Measurements from ENCODE around the gene ZNF24. TPM values are rescaled to one million over a fixed set of nuclear protein-coding genes. Genes with fewer than 3 reads are reported as not detected.

The ZNF24 gene
- total RNA-seq, 1 experiment from 2014 or later, result 54.7 TPM

- H4K20me1 ChIP-seq (ENCODE audit: insufficient read depth), result no peaks in the 10 kb centered on the region
- no peak for DNase-seq (ENCODE audit: low read depth, low spot score)
- H3K4me1 ChIP-seq (ENCODE audit: control insufficient read depth in 1 of 2, insufficient read depth in 2 of 2, low read length in 2 of 2), result no peaks in the 10 kb centered on the region
- ChIA-PET RAD21 (ENCODE audit: low non-redundant PET in 1 of 2, low total read pairs in 2 of 2, uncharacterized antibody in 2 of 2, unreplicated experiment in 2 of 2) (no interaction called here), POLR2A (no interaction called here), CTCF (no interaction called here)
- H3K4me2 ChIP-seq (ENCODE audit: low read length), result no peak overlapping the region
- no peak for TF ChIP-seq ZNF274 (IDR thresholded peaks at IDR 0.05; ENCODE audit: low read depth, low read length)
- no peak for TF ChIP-seq POLR2A (IDR thresholded peaks at IDR 0.05; ENCODE audit: borderline replicate concordance, extremely low read depth, insufficient read depth, insufficient read length)
- TF ChIP-seq REST (IDR thresholded peaks at IDR 0.05; ENCODE audit: low read depth), result no peak
- no peak for TF ChIP-seq ELF1 (IDR thresholded peaks at IDR 0.05; ENCODE audit: borderline replicate concordance, low read depth)
- TF ChIP-seq EZH2 (IDR thresholded peaks at IDR 0.05), result no peak
- TF ChIP-seq SP1 (IDR thresholded peaks at IDR 0.05; ENCODE audit: low read depth), result no peak
- TF ChIP-seq MAX (IDR thresholded peaks at IDR 0.05), result no peak
- no peak for TF ChIP-seq ZFX (IDR thresholded peaks at IDR 0.05)
- TF ChIP-seq SRF (IDR thresholded peaks at IDR 0.05; ENCODE audit: low read depth), result no peak
- TF ChIP-seq CTCF (IDR thresholded peaks at IDR 0.05 in 2 of 3, conservative IDR thresholded peaks at IDR 0.05 in 1 of 3; ENCODE audit: borderline replicate concordance in 1 of 3, insufficient read depth in 1 of 3, low read depth in 2 of 3, low read length in 2 of 3), result no peak
- TF ChIP-seq SIN3A (IDR thresholded peaks at IDR 0.05; ENCODE audit: low read depth), result no peak
- no peak for TF ChIP-seq CEBPB (IDR thresholded peaks at IDR 0.05; ENCODE audit: low read depth)
- no peak overlapping the region for H2AFZ ChIP-seq (ENCODE audit: low read depth, low read length, poor library complexity, severe bottlenecking)
- no peaks in the 10 kb centered on the region for H3K27me3 ChIP-seq (ENCODE audit: insufficient read depth, low read length)
- H3K4me3 ChIP-seq (replicated peaks in 1 of 2; ENCODE audit: low read depth in 1 of 2, low read length in 2 of 2), result no peak overlapping the region
- ATAC-seq, result no peak
- H3K36me3 ChIP-seq (ENCODE audit: control insufficient read depth in 1 of 2, insufficient read depth in 2 of 2, low read length in 2 of 2), result peaks cover 0 to 14% of the 10 kb centered on the region in 2 experiments; a peak in 2 of 4 replicates
- H3K9ac ChIP-seq (ENCODE audit: low read length), result no peak overlapping the region
- no peaks in the 10 kb centered on the region for H3K9me2 ChIP-seq (ENCODE audit: insufficient read depth)
- no peaks in the 10 kb centered on the region for H3K79me2 ChIP-seq (ENCODE audit: insufficient read depth, low read length)
- BruUV-seq (replicated peaks), result no TSS peak
- peaks cover 15 to 19% of the 10 kb centered on the region in 2 experiments; a peak in 3 of 4 replicates for H3K9me3 ChIP-seq (ENCODE audit: control insufficient read depth in 1 of 2, insufficient read depth in 1 of 2, low read depth in 1 of 2, low read length in 2 of 2)
- intact Hi-C loops (cut with micrococcal nuclease), result no loop called here
- no peak overlapping the region for H3K27ac ChIP-seq (ENCODE audit: low read depth, low read length)
These were observed 32.7 kb downstream of the ZNF24 start for GRCh38 chr18:35311496-35311895.

Data from HCT116 (cell line).